Fibroblast of upper back skin (primary cell): ENCODE measurements around the gene SPCS3.
A peak's percentile ranks its signal among the peaks of the same experiment; 100 is the strongest.

Experiments used
- DNase-seq: peaks from one replicate; pipeline ENCODE4 v3.0.0-alpha.2; 2013

The SPCS3 gene

GRCh38 chr4:176350671-176351070, 30.9 kb downstream of the SPCS3 start:
- no peak for DNase-seq

- no peak for DNase-seq
These were observed 35.1 kb downstream of the SPCS3 start for GRCh38 chr4:176354884-176355283.

GRCh38 chr4:176357359-176358082, 37.8 kb downstream of the SPCS3 start:
- no peak for DNase-seq

DNA sequence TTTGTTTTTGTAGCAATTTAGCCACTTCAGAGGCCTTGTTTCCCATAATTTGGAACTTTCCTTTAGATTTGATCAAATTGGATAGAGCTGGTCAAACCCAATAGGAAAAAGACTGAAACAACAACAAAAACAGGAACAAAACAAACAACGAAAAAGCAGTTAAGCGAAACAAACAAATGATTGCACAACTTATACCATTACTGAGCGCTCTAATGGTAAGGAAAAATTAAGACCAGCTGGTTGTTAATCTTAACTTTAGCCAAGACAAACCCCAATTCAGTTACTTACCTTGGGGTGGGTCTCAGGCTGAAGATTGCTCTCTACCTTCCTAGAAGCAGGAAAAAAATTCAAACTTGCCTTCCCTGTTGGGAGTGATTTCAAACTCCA, 38.3 kb downstream of the SPCS3 start:
- no peak for DNase-seq

GRCh38 chr4:176359590-176359989, 39.8 kb downstream of the SPCS3 start:
- peak; percentile 92 for DNase-seq

GRCh38 chr4:176360446-176360845, 40.7 kb downstream of the SPCS3 start:
- DNase-seq: peak; percentile 19

- DNase-seq: no peak
These were observed 43.3 kb downstream of the SPCS3 start for GRCh38 chr4:176363072-176363471.

DNA sequence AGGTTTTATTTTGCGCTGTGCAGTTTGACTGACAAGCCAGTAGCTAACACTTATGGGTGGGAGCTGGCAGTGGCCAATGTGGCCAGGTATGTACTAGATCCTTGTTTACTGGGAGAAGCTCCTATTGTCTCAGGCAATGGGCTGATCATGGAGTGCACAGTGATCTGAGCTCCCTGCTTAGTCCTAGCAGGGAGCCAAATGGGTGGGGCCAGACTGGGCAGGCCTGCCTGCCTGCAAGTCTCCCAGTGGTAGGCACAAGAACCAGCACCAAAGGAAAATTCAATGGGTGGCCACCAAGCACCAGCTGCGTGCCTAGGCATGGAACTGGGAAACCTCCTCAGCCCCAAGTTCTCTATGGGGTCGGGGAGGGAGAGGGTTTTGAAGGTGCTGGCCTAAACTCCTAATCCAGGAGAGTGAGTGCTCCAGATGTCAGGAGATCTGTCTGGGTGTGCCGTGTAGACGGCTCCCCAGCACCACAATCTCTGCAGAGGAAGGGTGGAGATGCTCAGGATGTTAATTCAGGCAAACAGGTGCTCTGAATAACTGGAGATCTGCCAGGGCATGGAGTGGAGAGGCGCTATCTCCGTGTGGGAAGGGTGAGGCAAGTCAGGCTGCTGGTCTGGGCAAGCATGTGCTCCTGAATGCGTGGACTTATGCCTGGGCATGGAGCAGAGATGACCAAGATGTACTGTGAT, 48.2 kb downstream of the SPCS3 start:
- DNase-seq: no peak

DNA sequence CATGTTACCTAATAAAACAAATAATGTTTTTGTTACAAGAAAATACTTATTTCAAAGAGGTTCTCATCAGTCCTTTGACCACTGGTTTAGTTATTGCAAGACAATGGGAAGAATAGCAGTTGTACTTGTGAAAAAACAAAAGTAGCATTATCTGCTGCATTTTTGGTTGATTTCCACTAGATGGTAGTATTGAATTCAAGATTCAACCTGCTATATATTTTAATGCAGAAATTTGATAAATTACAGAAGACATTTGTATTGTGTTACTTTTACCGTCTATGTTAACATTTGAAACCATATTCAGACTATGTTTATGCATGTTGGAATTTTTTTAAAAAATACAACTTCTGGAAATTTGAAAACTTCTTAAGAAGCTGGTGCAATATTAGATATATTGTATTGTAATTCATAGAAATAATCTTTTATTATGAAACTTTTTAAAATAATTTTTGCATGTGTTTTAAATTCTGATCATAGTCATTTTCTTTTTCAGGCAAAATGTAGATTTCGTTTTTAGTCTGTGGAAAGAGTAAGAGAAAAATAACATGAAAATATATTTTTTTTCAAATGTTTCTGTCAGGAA, 56.4 kb downstream of the SPCS3 start:
- peak; percentile 18 for DNase-seq

- DNase-seq: peak; percentile 24
These were observed 58.0 kb downstream of the SPCS3 start for GRCh38 chr4:176377780-176378179.

DNA sequence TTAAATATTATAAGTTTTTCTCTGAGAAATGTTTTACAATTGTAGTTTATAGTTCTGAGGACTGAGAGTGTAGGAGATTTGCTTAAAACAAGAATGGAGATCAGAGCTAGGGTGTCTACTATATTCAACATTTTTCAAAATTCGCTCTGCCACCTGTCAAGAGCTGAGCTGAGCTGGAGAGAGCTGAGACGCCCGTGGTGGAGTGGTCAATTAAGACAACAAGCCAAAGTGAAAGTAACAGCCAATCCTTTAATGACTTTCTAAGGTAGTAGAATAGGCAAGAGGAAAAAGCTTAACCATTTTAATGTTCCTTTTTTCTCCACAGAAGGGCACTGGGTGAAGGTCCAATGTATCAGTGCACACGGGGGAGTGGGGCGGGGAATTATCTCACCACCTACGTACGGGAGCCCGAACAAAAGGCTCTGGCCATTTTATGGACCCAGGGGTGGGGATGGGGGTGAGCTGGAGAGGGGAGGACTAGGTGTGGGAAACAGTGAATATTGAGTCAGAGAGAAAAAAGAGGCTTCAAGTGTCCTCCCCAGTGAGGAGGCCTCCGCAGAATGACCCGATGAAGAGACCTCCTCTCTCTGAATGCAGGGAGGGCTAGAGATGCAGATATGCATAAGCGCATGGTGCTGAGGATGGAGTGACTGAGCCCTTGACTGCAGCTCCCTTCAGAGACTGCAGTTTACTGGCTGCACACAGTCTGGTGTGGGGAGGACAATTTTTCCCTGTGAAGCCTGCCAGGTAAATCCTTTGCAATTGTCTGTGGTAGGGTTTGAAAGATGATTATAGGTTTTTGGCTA, 60.8 kb downstream of the SPCS3 start:
- no peak for DNase-seq
